Pancreas (tissue), 10 donors: Measurements from ENCODE around the gene KDM6B. TPM values are rescaled to one million over a fixed set of nuclear protein-coding genes. Genes with fewer than 3 reads are reported as not detected.

Source experiments
- ATAC-seq, 4 donors: fragments of 200-7000 bp; cut with Tn5 transposase; one replicate each; pipeline versions ENCODE4 v1.8.0 to v1.9.1; 2020; ENCODE audit warnings: mild to moderate bottlenecking in 4 of 4, moderate library complexity in 4 of 4
- DNase-seq, 6 donors: peaks; one replicate each; pipeline ENCODE4 v3.0.0-alpha.2; 2020
- FAIRE-seq: peaks from 2 replicates; lab custom pipeline; 2012; peaks lifted over from hg19 to GRCh38; lab: Jason Lieb, UNC
- H3K27ac ChIP-seq, 4 donors: fragments of 200-600 bp; sonication (generic); 1 replicate in 3 of 4; 2 replicates in 1 of 4; pipeline versions ENCODE4 v1.5.0 to v1.8.0; 2020
- H3K27me3 ChIP-seq, 4 donors: fragments of 200-600 bp; one replicate each; pipeline ENCODE4 v1.8.0; 2021
- H3K36me3 ChIP-seq, 3 donors: fragments of 200-600 bp; sonication (generic) in 1 of 3; one replicate each; pipeline versions ENCODE4 v1.5.0 to v1.8.0; 2020 to 2021
- H3K4me1 ChIP-seq, 3 donors: fragments of 200-600 bp; one replicate each; pipeline ENCODE4 v1.8.0; 2021
- H3K4me3 ChIP-seq, 4 donors: fragments of 200-600 bp; sonication (generic) in 2 of 4; one replicate each; pipeline versions ENCODE4 v1.5.0 to v1.8.0; 2020 to 2021
- H3K9me3 ChIP-seq, 4 donors: fragments of 200-600 bp; one replicate each; pipeline ENCODE4 v1.8.0; 2021
- WGBS, 2 donors: extraction: QIAGEN DNeasy Blood & Tissue Kit; methylation state at CpG; one replicate each; pipeline ENCODE4 v1.1.7; 2013; 5-methylcytosine and 5-hydroxymethylcytosine counted together
- intact Hi-C, 3 donors: fragments of 100-400 bp; cut with DNase I; formaldehyde crosslinking; loops; one replicate each; pipeline versions ENCODE4 v1.11.1 to v1.14.2; 2022
- polyA plus RNA-seq, 2 donors: library from polyadenylated mRNA; stranded (reverse); fragments of 200-250 nt; gene quantifications; one replicate each; pipeline ENCODE4 v1.2.3, GENCODE V29; 2013
- total RNA-seq, 6 donors: library from RNA; stranded (reverse); fragmentation: NEBNext Ultra II Directional in 4 of 6; extraction: Animal tissue kit (Norgen Biotek cat#: 25700) in 4 of 6; gene quantifications; one replicate each; pipeline versions ENCODE4 v1.2.1 to v1.2.4, GENCODE V29; 2021 to 2023
- TF ChIP-seq, protein P1 (sequence below), 4 donors: fragments of 200-600 bp; sonication (generic) in 3 of 4; IDR thresholded peaks; one replicate each; pipeline versions ENCODE4 v1.5.0 to v1.8.0; 2021; ENCODE audit warnings: antibody characterized with exemption in 4 of 4
- donor health status: healthy with polysubstance abuse.
- donor health status: DM: no; HTN: no; CAD: no; lungs with moderate emphysema.
- donor health status: DM: no; HTN: no; CAD: no.
- donor health status: control.
- donor health status: control.
- donor health status: Bipolar disorder and iron deficiency.
- donor health status: DM: yes; HTN: yes; CAD: no.
- donor health status: DM: no; HTN: no; CAD: no.
- donor health status: DM: no; HTN: no; CAD: no.
- donor health status: DM: yes; HTN: yes; CAD: no.

KDM6B gene, protein sequence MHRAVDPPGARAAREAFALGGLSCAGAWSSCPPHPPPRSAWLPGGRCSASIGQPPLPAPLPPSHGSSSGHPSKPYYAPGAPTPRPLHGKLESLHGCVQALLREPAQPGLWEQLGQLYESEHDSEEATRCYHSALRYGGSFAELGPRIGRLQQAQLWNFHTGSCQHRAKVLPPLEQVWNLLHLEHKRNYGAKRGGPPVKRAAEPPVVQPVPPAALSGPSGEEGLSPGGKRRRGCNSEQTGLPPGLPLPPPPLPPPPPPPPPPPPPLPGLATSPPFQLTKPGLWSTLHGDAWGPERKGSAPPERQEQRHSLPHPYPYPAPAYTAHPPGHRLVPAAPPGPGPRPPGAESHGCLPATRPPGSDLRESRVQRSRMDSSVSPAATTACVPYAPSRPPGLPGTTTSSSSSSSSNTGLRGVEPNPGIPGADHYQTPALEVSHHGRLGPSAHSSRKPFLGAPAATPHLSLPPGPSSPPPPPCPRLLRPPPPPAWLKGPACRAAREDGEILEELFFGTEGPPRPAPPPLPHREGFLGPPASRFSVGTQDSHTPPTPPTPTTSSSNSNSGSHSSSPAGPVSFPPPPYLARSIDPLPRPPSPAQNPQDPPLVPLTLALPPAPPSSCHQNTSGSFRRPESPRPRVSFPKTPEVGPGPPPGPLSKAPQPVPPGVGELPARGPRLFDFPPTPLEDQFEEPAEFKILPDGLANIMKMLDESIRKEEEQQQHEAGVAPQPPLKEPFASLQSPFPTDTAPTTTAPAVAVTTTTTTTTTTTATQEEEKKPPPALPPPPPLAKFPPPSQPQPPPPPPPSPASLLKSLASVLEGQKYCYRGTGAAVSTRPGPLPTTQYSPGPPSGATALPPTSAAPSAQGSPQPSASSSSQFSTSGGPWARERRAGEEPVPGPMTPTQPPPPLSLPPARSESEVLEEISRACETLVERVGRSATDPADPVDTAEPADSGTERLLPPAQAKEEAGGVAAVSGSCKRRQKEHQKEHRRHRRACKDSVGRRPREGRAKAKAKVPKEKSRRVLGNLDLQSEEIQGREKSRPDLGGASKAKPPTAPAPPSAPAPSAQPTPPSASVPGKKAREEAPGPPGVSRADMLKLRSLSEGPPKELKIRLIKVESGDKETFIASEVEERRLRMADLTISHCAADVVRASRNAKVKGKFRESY (N-terminal part only)
- 10 to 100 TPM; 14.9 to 23.7 (median 17.3) TPM for total RNA-seq
- 10 to 100 TPM in 1 of 2 donors, 1 to 10 TPM in 1; 8.9 to 15.3 TPM for polyA plus RNA-seq

DNA sequence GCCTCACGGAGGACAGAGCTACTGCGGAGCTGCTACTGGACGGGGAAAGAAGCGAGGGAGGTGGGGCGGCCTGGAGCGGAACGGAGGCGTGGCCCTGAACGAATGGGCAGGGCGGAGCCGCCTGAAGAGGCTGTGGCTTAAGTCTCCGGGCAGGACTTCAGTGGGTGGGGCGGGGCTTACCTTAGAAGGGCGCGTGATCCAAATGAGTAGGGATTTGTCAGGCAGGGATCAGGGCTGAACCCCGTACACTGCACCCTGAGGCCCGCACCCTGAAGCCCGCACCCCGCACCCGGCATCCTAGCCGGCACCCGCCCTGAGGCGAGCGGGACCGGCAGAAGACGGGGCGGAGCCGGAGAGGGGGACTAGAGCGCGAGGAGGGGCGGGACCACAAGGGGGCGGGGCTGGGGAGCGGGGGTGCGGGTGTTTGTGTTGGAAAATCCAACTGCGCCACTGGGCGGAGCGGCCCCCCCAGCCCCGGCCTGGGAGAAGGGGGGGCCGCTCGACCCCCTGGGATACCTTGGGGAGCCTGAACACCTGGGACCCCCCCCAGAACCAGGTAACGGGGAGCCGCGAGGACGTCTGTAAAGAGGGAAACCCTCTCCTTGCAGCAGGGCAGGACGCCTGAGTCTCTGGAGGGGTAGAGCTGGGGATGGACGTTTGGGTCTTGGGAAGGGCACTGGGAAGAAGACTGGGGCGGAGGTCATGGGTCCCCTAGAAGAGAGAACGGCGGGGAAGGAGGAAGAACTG, at the start of gene KDM6B:
Gene KDM6B (plus strand): TSS at position 423 of the 747 bp plus-strand sequence. CDS start 11,338 bp downstream, outside the sequence.
- Histone ChIP-seq H3K4me3 (peak within 1 kb of the TSS; percentile 47 to 76 (median 58)), H3K4me1 (peaks cover 3 to 10% (median 5%) of the 10 kb centered on the region in 3 donors), H3K27me3 (no peaks in the 10 kb centered on the region), H3K36me3 (no peaks in the 10 kb centered on the region), H3K27ac (peak within 1 kb of the TSS; percentile 94 to 100 (median 98)), H3K9me3 (no peaks in the 10 kb centered on the region)
- 0% methylated on average over 44 to 49 of the region's 49 CpGs for WGBS, 2 donors
- intact Hi-C loops = no loop called here
- TF ChIP-seq, protein P1, sequence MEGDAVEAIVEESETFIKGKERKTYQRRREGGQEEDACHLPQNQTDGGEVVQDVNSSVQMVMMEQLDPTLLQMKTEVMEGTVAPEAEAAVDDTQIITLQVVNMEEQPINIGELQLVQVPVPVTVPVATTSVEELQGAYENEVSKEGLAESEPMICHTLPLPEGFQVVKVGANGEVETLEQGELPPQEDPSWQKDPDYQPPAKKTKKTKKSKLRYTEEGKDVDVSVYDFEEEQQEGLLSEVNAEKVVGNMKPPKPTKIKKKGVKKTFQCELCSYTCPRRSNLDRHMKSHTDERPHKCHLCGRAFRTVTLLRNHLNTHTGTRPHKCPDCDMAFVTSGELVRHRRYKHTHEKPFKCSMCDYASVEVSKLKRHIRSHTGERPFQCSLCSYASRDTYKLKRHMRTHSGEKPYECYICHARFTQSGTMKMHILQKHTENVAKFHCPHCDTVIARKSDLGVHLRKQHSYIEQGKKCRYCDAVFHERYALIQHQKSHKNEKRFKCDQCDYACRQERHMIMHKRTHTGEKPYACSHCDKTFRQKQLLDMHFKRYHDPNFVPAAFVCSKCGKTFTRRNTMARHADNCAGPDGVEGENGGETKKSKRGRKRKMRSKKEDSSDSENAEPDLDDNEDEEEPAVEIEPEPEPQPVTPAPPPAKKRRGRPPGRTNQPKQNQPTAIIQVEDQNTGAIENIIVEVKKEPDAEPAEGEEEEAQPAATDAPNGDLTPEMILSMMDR (IDR thresholded peaks at IDR 0.05) = no peak
- ATAC-seq (peak; percentile 39 to 72 (median 66)), DNase-seq (peak; percentile 90 to 97 (median 93)), FAIRE-seq (peak; percentile 23)

DNA sequence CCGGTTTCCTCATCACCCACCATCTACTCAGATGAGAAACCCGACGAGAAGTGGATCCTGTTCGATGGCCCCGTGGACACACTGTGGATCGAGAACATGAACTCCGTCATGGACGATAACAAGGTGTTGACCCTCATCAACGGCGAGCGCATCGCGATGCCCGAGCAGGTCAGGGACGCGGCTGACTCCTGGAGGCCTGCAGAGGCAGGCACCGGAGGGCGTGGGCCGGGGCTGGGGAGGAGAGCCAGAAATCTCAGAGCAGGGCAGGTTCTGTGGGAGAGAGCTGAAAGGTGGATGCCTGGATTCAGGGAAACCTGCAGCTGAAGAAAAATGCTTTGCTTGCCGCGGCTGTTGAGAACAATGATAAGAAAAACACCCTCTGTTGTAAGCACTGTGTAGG, 47.2 kb upstream of the KDM6B start:
- no peak overlapping the region for H3K27ac ChIP-seq
- no peak overlapping the region for H3K4me3 ChIP-seq
- intact Hi-C loops = no loop called here
- H3K27me3 ChIP-seq = no peaks in the 10 kb centered on the region
- 73 to 80% methylated on average over 21 of the region's 21 CpGs for WGBS, 2 donors
- no peak for DNase-seq
- TF ChIP-seq, protein P1 (IDR thresholded peaks at IDR 0.05) = no peak
- FAIRE-seq = no peak
- ATAC-seq = no peak
- H3K4me1 ChIP-seq = no peaks in the 10 kb centered on the region
- no peaks in the 10 kb centered on the region for H3K9me3 ChIP-seq
- H3K36me3 ChIP-seq = no peaks in the 10 kb centered on the region

DNA sequence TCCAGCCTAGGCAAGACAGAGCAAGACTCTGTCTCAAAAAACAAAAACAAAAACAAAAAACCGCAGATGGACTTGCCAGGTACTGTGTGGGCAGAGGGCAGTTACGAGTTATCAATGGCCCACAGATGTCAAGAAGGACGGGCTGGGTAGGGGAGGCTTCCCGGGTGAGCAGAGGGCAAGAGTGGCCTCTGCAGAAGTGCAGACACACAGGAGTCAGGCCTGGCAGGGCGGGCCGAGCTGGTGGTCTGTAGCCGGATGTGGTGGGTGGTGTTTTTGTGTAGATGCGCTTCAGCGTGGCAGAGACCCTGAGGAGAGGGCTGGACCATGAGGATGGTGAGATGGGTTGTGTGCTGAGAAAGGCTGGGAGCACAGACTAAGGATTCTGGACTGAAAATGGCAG, 44.9 kb upstream of the KDM6B start:
- DNase-seq (no peak), FAIRE-seq (no peak), ATAC-seq (no peak)
- TF ChIP-seq, protein P1 (IDR thresholded peaks at IDR 0.05) = no peak
- WGBS, 2 donors = 68 to 77% methylated on average over 9 of the region's 9 CpGs
- Histone ChIP-seq H3K27ac (no peak overlapping the region), H3K4me3 (no peak overlapping the region), H3K9me3 (no peaks in the 10 kb centered on the region), H3K36me3 (no peaks in the 10 kb centered on the region), H3K4me1 (no peaks in the 10 kb centered on the region), H3K27me3 (no peaks in the 10 kb centered on the region)
- intact Hi-C loops = no loop called here

DNA sequence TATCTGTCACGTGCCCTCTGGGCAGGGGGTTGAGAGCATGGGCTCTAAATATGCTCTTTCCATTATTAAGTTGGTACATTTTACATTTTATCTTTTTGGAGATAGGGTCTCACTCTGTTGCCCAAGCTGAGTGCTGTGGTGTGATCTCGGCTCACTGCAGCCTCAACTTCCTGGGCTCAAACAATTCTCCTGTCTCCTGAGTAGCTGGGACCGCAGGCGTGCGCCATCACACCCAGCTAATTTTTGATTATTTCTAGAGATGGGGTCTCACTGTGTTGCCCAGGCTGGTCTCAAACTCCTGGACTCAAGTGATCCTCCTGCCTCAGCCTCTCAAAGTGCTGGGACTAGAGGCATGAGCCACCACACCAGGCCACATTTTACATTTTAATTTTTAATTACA, 43.9 kb upstream of the KDM6B start:
- Histone ChIP-seq H3K4me3 (no peak overlapping the region), H3K9me3 (no peaks in the 10 kb centered on the region), H3K27me3 (no peaks in the 10 kb centered on the region), H3K27ac (no peak overlapping the region), H3K4me1 (no peaks in the 10 kb centered on the region), H3K36me3 (no peaks in the 10 kb centered on the region)
- TF ChIP-seq, protein P1 (IDR thresholded peaks at IDR 0.05) = no peak
- 90 to 95% methylated on average over 5 of the region's 5 CpGs for WGBS, 2 donors
- FAIRE-seq (no peak), DNase-seq (no peak), ATAC-seq (no peak)
- intact Hi-C loops = no loop called here
